HuH-7 (cell line): Measurements from ENCODE around the gene PAQR7.

ENCODE experiments used
- DNase-seq: peaks from one replicate; pipeline ENCODE4 v3.0.0; 2011; ENCODE audit warnings: low spot score

The PAQR7 gene

DNA sequence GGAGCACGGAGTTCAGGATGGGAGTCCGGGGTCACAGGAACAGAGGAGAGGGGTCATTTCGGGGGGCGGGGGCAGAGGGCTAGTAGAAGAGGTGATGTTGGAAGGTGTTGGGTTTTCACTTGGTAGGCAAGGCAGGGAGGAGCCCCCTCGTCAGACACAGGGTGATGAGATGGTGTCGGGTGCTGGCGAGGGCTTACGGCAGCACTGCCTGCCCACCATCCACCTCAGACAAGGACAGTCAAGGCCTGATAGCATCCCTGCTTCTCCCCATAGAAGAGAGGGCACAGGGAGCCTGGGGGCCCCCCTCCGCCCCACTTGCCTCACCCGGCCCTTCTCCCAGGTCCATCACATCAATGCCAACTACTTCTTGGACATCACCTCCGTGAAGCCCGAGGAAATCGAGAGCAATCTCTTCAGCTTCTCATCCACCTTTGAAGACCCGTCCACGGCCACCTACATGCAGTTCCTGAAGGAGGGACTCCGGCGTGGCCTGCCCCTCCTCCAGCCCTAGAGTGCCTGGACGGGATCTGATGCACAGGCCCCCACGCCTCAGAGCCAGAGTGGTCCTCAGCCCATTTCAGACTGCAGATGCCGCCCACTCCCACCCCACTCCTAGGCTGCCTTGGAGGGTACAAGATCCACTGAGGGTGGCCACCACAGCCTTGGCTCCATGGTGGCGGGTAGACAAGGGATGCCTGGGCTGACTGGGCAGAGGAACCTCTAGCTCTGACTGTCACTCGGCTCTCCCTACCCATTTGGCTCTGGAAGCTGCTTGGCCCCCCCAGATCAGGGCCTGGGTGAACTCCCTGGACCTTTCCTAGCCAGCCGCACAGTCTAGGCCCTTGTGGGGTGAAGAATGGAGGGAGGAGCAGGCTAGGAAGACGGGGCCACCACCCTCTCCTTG, 60.0 kb downstream of the PAQR7 start:
- DNase-seq: no peak

DNA sequence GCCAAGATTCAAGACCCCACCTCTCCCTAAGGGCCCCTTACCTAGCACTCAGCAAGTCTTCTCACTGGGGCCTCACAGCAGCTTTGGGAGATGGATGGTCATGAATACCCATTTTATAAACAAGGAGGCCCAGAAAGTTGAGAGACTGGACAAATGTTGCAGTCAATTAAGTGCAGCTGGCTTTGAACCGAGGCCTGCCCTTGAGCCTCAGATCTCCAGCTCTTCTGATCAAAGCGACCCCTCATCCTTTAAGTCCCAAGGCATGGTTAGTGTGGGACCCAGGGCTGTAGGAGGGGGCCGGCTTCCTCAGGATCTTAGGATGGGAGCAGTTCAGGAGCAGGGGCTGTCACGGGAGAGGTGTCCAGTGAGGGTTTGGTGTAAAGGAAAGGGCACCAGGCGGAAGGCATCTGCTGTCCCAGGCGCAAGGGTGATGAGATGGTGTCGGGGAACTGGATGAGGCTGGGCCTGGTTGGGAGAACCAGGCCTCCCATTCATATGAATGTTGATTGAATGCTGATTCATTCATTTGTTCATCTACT, 60.9 kb downstream of the PAQR7 start:
- no peak for DNase-seq

DNA sequence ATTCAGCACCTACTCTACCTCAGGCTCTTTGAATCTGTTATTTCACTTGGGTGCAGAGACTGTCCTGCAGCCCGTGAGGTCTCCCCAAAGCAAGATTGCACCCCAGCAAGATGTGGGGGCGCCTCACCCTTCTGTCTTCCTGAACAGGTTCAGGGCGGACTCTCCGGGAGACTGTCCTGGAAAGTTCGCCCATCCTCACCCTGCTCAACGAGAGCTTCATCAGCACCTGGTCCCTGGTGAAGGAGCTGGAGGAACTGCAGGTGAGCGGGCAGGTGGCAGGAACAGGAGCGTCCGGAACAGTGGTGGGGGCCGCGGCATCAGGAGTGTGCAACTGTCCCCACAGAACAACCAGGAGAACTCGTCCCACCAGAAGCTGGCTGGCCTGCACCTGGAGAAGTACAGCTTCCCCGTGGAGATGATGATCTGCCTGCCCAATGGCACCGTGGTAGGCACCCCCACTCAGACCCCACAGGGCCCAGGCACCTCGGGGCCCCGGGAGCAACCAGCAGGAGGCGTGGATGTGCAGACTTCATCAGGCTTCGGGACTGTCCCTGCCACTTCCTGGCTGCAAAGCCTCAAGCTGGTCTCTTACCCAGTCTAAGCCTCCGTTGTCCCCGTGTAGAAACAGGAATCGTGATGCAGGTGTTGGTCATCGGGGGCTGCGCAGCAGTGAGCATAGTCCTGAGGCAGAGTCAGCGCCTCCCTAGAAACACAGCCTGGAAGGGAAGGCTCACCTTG, 61.6 kb downstream of the PAQR7 start:
- DNase-seq: no peak

DNA sequence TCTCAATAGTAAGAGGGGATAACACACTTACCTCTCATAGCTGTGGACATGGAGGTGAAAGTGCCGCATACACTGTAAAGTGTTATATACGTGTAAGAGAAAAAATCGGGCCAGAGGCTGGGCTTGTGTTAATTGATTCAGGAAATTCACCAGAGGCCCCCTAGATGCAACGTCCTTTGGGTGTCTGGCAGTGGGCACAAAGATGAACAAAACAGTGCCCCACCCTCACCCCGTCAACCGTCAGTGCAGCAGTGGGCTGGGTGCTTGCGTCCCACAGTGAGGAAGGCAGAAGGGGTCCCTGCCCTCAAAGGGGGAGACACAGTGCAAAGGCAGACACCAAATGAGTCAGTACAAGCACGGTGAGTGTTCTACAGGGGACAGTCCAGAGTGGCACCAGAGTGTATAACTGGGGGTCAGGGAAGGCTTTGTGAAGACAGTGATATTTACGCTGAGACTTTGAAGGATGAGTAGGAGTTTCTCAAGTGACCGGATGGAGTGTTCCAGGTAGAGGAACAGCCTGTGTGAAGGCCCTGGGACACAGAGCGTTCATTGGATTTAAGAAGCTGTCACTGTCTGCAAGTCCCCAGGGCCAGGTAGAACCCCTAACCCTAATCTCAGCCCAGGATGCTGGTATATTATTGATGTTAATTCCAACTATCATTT, 62.3 kb downstream of the PAQR7 start:
- DNase-seq: no peak
